H54 (cell line): ENCODE data around the gene KIF1B.
A peak's percentile ranks its signal among the peaks of the same experiment; 100 is the strongest.
"Not testable (repeated sequence)": the region's sequence is repeated elsewhere in the genome, so short reads cannot be mapped to it uniquely, and the experiment has no call there.

Experiments
- DNase-seq: peaks from one replicate; pipeline ENCODE4 v3.0.0; 2011; ENCODE audit warnings: low spot score, mixed read lengths; ENCODE audit not compliant: insufficient read length
- FAIRE-seq: peaks from 3 replicates; lab custom pipeline; 2011; peaks lifted over from hg19 to GRCh38; lab: Jason Lieb, UNC
- POLR2A ChIP-seq: IDR thresholded peaks from 2 replicates; pipeline ENCODE4 v1.6.1; 2011; ENCODE audit warnings: low read depth, mild to moderate bottlenecking, low read length

Gene KIF1B

DNA sequence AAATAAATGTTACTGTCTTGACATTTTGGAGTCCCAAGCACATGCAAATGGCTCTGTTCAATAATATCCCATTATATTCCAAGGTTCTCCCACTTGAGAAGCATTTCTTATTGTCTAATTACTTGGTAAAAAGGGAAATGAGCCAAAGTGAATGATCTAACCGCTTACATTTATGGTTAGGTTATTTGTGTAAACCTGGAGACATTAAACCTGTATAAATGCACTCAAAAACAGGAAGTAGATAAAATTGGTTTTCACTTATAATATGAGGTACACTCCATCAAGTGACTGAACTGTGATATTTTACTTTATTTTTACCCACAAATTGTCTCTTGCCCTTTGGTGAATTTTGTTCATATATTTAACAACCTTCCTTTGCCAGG, 26.8 kb downstream of the KIF1B start:
- TF ChIP-seq POLR2A = no peak
- DNase-seq (no peak), FAIRE-seq (no peak)

- TF ChIP-seq POLR2A = no peak
- no peak for DNase-seq
- no peak for FAIRE-seq
These were observed 31.8 kb downstream of the KIF1B start for GRCh38 chr1:10242135-10242534.

- DNase-seq = no peak
- no peak for FAIRE-seq
- no peak for TF ChIP-seq POLR2A
These were observed 32.4 kb downstream of the KIF1B start for GRCh38 chr1:10242811-10243210.

- no peak for TF ChIP-seq POLR2A
- no peak for DNase-seq
- no peak for FAIRE-seq
These were observed 35.3 kb downstream of the KIF1B start for GRCh38 chr1:10245674-10246073.

DNA sequence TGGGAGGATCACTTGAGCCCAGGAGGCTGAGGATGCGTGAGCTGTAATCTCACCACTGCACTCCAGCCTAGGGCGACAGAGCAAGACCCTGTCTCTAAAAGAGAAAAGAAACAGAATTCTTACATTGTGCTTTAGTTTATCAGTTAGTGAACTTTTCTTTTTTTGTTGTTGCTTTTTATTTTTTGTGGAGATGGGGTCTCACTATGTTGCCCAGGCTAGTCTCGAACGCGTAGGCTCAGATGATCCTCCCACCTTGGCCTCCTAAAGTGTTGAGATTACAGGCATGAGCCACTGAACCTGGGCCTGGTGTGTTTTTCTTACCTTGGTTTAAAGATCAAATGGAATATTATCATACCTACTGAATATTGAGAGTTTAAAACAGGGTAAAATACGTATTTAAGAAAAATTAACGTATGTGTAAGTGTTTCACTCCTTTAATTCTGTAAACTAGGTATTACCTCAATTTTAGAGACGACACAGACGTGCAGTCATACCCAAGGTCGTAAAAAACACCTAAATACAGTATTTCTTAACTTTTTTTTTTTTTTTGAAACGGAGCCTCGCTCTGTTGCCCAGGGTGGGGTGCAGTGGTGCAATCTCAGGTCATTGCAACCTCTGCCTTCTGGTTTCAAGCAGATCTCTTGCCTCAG, 39.6 kb downstream of the KIF1B start:
- FAIRE-seq (no peak), DNase-seq (no peak)
- no peak for TF ChIP-seq POLR2A

DNA sequence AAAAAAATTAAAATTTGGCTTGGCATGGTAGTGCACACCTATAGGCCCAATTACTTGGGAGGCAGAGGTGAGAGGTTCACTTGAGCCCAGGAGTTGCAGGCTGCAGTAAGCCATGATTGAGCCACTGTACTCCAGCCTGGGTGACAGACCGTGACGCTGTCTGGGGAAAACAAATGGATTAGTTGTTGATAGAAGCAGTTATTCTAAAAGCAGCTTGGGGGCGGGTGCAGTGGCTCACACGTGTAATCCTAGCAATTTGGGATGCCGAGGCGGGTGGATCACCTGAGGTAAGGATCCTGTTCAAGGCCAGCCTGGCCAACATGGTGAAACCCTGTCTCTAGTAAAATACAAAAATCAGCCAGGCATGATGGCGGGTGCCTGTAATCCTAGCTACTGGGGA, 40.3 kb downstream of the KIF1B start:
- DNase-seq (no peak), FAIRE-seq (no peak)
- no peak for TF ChIP-seq POLR2A

DNA sequence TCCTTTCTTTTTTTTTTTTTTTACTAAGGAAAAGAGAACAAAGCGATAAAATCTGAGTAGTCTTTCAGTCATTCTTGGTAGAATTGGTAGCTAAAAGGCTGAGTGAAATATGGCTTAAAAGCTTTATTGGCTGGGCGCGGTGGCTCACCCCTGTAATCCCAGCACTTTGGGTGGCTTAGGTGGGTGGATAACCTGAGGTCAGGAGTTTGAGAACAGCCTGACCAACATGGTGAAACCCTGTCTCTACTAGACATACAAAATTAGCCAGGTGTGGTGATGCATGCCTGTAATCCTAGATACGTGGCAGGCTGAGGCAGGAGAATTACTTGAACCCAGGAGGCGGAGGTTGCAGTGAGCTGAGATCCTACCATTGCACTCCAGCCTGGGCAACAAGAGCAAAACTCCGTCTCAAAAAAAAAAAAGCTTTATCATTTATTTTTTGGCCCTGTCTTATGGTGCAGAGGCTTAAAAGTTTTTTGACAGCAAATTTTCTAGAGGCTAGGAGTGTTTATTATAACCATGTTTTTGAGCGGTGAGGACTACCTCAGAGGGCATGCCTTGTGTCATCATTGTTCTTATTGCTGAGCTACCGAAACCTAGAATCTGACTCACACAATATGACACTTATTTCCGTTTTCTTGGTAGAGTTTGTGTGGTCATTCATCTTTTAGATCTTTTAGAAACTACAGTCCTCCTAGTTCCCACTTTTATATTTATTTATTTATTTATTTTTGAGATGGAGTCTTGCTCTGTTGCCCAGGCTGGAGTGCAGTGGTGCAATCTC, 41.1 kb downstream of the KIF1B start:
- FAIRE-seq (peak; percentile 67), DNase-seq (peak; percentile 16)

DNA sequence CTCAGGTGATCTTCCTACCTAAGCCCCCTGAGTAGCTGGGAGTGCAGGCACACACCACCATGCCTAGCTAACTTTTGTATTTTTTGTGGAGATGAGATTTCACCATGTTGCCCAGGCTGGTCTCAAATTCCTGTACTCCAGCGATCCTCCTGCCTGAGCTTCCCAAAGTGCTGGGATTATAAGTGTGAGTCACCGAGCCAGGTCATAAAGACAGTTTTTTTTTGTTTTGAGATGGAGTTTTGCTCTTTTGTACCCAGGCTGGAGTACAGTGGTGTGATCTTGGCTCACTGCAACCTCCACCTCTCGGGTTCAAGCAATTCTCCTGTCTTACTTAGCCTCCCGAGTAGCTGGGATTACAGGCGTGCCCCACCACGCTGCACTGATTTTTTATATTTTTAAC, 42.1 kb downstream of the KIF1B start:
- no peak for TF ChIP-seq POLR2A
- FAIRE-seq (no peak), DNase-seq (no peak)

DNA sequence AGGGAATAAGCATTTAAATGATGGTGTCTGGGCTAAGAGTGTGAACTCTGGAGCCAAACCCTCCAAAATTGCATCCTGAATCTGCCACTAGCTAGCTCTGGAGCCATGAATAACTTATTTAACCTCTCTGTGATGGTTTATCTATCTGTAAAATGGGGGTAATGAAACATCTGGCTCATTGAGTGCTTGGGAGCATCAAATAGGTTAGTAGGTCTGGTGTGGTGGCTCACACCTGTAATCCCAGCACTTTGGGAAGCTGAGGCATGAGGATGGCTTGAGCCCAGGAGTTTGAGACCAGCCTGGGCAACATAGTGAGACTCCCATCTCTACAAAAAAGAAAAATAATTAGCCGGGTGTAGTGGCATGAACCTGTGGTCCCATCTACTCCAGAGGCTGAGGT, 42.8 kb downstream of the KIF1B start:
- TF ChIP-seq POLR2A = no peak
- DNase-seq = no peak
- FAIRE-seq = no peak

DNA sequence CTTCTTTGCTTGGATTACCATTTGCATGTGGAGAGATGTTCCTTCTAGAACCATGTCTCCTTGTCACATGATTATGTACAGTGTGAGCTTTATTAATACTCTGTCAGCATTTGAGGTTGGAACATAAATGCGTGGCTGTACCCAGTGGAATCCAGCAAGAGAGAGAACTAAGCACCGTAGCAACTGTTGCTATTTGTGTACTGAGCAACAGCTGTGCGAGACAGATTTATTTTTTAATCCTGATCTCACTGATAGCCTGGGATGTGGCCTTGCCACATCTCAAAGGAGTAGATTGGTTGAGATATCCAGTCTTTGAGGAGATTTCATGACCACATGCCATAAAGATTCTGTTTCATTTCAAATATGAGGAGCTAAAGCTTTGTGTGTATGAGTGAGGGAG, 43.4 kb downstream of the KIF1B start:
- FAIRE-seq (no peak), DNase-seq (no peak)
- no peak for TF ChIP-seq POLR2A

GRCh38 chr1:10257851-10258250, 47.5 kb downstream of the KIF1B start:
- DNase-seq (no peak), FAIRE-seq (no peak)
- no peak for TF ChIP-seq POLR2A

- FAIRE-seq, DNase-seq: not testable (repeated sequence)
These were observed 49.2 kb downstream of the KIF1B start for GRCh38 chr1:10259547-10259946.

DNA sequence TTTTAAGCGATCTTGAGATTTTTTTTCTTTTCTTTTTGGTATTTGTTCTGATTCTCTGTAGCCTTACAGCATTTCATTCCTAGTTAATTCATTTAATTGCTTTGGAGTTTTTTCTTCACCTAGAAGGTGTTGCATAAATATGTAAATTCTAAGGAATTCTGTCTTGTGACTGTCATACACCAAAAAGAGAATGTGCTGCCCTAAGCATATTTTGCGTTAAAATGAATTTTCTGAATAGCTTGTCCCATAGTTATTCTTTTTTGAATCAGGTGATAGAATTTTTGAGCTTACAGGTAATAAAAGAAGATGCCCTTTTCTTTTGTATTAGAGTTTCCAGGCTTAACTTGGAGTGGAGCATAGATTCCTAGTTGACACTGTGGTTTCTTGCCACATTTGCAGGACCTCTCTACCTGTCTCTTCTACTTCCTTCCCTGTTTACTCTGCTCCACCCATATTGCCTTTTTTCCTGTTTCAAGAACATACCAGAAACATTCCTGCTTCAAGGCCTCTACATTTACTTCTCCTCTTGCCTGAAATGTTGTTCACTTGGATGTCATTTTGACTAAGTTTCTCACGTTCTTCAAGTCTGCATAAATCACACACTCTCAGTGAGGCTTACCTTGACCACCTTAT, 53.2 kb downstream of the KIF1B start:
- DNase-seq (no peak), FAIRE-seq (no peak)

DNA sequence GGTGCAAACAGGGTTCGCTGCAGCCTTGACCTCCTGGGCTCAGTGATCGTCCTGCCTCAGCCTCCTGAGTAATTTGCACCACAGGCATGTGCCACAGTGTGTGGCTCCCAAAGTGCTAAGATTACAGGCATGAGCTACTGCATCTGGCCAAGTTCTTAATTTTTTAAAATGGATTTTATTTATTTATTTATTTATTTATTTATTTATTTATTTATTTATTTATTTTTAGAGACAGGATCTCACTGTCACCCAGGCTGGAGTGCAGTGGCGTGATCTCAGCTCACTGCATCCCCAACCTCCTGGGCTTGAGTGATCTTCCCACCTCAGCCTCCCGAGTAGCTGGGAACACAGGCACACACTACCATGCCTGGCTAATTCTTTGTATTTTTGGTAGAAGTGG, 54.7 kb downstream of the KIF1B start:
- DNase-seq (no peak), FAIRE-seq (no peak)
- no peak for TF ChIP-seq POLR2A

More for the DNA sequence above, 53.2 kb downstream of the KIF1B start:
- no peak for TF ChIP-seq POLR2A
